Mesendoderm (in vitro differentiated cells): ENCODE data around the gene RASAL1. TPM values are rescaled to one million over a fixed set of nuclear protein-coding genes. Genes with fewer than 3 reads are reported as not detected.

Experiments used
- DNase-seq: peaks from one replicate; pipeline ENCODE4 v3.0.0; 2013
- H2AK5ac ChIP-seq: 2 replicates; pipeline ENCODE4 v1.6.1; 2013; ENCODE audit warnings: low read length, inconsistent platforms
- H2BK120ac ChIP-seq: 2 replicates; pipeline ENCODE4 v1.6.1; 2013; ENCODE audit warnings: low read depth, mild to moderate bottlenecking, low read length, moderate library complexity, mixed read lengths
- H2BK15ac ChIP-seq: replicated peaks from 2 replicates; pipeline ENCODE4 v1.6.1; 2013; ENCODE audit warnings: low read depth, mild to moderate bottlenecking, moderate library complexity
- H2BK5ac ChIP-seq: 2 replicates; pipeline ENCODE4 v1.6.1; 2013; ENCODE audit warnings: low read length, inconsistent platforms
- H3K18ac ChIP-seq: 2 replicates; pipeline ENCODE4 v1.6.1; 2013; ENCODE audit warnings: mild to moderate bottlenecking, low read length, mixed read lengths
- H3K23ac ChIP-seq: one replicate; pipeline ENCODE4 v1.6.1; 2013; ENCODE audit warnings: low read length
- H3K27ac ChIP-seq: 2 replicates; pipeline ENCODE4 v1.5.1; 2013; ENCODE audit warnings: low read depth, mild to moderate bottlenecking, inconsistent platforms, low read length, moderate library complexity
- H3K27me3 ChIP-seq: 2 replicates; pipeline ENCODE4 v1.6.1; 2013; ENCODE audit warnings: low read length, control low read depth, mild to moderate bottlenecking, inconsistent platforms; ENCODE audit not compliant: insufficient read depth, poor library complexity
- H3K36me3 ChIP-seq: 2 replicates; pipeline ENCODE4 v1.6.1; 2013; ENCODE audit warnings: low read length, inconsistent platforms; ENCODE audit not compliant: control insufficient read depth, insufficient read depth
- H3K4ac ChIP-seq: one replicate; pipeline ENCODE4 v1.6.1; 2013; ENCODE audit warnings: low read depth, mild to moderate bottlenecking, low read length, moderate library complexity
- H3K4me1 ChIP-seq: 2 replicates; pipeline ENCODE4 v1.6.1; 2013; ENCODE audit warnings: low read depth, low read length, inconsistent platforms; ENCODE audit not compliant: control insufficient read depth
- H3K4me2 ChIP-seq: 2 replicates; pipeline ENCODE4 v1.6.1; 2013; ENCODE audit warnings: low read length
- H3K4me3 ChIP-seq: 2 replicates; pipeline ENCODE4 v1.5.1; 2013; ENCODE audit warnings: mild to moderate bottlenecking, low read length
- H3K56ac ChIP-seq: one replicate; pipeline ENCODE4 v1.6.1; 2013; ENCODE audit warnings: low read length
- H3K79me1 ChIP-seq: 2 replicates; pipeline ENCODE4 v1.6.1; 2013; ENCODE audit warnings: low read length, inconsistent platforms
- H3K79me2 ChIP-seq: 2 replicates; pipeline ENCODE4 v1.6.1; 2013; ENCODE audit warnings: mild to moderate bottlenecking, low read length; ENCODE audit not compliant: control insufficient read depth, insufficient read depth
- H3K9ac ChIP-seq: 2 replicates; pipeline ENCODE4 v1.6.1; 2013; ENCODE audit warnings: low read length, inconsistent platforms
- H4K5ac ChIP-seq: one replicate; pipeline ENCODE4 v1.6.1; 2013; ENCODE audit warnings: low read length
- H4K8ac ChIP-seq: one replicate; pipeline ENCODE4 v1.6.1; 2013; ENCODE audit warnings: low read depth, mild to moderate bottlenecking, control low read depth, low read length, moderate library complexity
- WGBS: extraction: QIAGEN DNeasy Blood & Tissue Kit; methylation state at CpG from one replicate; pipeline ENCODE4 v1.1.7; 2013; ENCODE audit warnings: low lambda C conversion rate, missing lambda C conversion rate; ENCODE audit not compliant: insufficient coverage; ENCODE audit errors: extremely low coverage; 5-methylcytosine and 5-hydroxymethylcytosine counted together
- small RNA-seq: library from polyadenylated mRNA; stranded (forward); fragments of <200 nt; extraction: miRNeasy Mini kit (QIAGEN cat#:217004); gene quantifications from one replicate; pipeline ENCODE3, GENCODE V24; 2013; ENCODE audit not compliant: insufficient read depth

RASAL1 gene

GRCh38 chr12:113049976-113050742 lies 85.4 kb downstream of the RASAL1 start:
- Histone ChIP-seq H3K27me3 (no peaks in the 10 kb centered on the region), H3K4ac (no peak overlapping the region), H2BK5ac (no peak overlapping the region), H3K56ac (no peak overlapping the region), H3K4me2 (no peak overlapping the region), H3K79me2 (no peaks in the 10 kb centered on the region), H3K9ac (no peak overlapping the region), H3K18ac (no peak overlapping the region), H3K27ac (no peak overlapping the region), H3K23ac (no peak overlapping the region), H4K8ac (no peak overlapping the region), H2BK15ac (no peak overlapping the region), H4K5ac (no peak overlapping the region), H3K36me3 (no peaks in the 10 kb centered on the region), H3K79me1 (no peaks in the 10 kb centered on the region), H3K4me3 (no peak overlapping the region), H2AK5ac (no peak overlapping the region), H2BK120ac (no peak overlapping the region), H3K4me1 (no peaks in the 10 kb centered on the region)
- DNase-seq: peak; percentile 75
- no CpG with 5 or more reads among the region's 11 CpGs for WGBS

Small RNA genes within 50 kb of the gene (small RNA-seq; reads per million reads assigned to genes)
- gene MIR7106 (not detected), gene RF00019 (not detected)
